ENCODE data around the gene NTSR1.

The NTSR1 gene

DNA sequence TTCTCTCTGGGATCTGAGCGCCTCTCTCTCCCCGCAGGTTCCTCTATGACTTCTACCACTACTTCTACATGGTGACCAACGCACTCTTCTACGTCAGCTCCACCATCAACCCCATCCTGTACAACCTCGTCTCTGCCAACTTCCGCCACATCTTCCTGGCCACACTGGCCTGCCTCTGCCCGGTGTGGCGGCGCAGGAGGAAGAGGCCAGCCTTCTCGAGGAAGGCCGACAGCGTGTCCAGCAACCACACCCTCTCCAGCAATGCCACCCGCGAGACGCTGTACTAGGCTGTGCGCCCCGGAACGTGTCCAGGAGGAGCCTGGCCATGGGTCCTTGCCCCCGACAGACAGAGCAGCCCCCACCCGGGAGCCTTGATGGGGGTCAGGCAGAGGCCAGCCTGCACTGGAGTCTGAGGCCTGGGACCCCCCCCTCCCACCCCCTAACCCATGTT lies 51.4 kb downstream of the NTSR1 start:
- no peak for DNase-seq

GRCh38 chr20:62760471-62760855 lies 51.8 kb downstream of the NTSR1 start:
- DNase-seq = no peak

GRCh38 chr20:62760856-62761758 lies 52.5 kb downstream of the NTSR1 start:
- DNase-seq = no peak

DNA sequence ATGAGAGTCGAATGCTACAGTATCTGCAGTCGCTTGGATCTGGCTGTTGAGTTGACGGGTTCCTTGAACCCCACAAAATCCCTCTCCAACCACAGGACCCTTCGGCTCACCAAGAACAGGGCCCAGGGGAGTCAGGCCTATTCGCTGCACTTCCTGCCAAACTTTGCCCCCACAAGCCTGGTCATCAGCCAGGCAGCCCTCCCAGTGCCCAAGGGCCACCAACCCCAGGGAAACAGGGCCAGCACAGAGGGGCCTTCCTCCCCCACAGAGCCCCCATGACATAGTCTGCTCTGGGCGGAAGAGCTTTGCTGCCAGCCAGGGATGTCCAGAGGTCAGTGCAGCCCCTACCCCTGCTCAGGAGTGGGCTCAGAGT lies 53.1 kb downstream of the NTSR1 start:
- no peak for DNase-seq

DNA sequence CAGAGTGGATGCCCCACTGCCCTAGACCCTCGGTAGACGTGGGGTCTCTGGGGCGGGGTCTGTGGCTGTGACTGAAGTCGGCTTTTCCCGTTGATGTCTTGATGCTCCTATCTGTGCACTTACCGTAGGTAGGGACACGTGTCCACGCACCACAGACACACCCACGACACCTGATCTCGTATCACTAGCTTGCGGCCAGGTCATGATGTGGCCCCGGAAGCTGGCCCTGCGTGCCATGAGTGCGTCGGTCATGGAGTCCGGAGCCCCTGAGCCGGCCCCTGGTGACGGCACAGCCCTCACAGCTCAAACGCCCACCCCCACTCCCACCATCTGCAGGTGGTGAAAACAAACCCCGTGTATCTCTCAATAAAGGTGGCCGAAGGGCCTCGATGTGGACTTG lies 53.7 kb downstream of the NTSR1 start:
- DNase-seq = no peak

DNA sequence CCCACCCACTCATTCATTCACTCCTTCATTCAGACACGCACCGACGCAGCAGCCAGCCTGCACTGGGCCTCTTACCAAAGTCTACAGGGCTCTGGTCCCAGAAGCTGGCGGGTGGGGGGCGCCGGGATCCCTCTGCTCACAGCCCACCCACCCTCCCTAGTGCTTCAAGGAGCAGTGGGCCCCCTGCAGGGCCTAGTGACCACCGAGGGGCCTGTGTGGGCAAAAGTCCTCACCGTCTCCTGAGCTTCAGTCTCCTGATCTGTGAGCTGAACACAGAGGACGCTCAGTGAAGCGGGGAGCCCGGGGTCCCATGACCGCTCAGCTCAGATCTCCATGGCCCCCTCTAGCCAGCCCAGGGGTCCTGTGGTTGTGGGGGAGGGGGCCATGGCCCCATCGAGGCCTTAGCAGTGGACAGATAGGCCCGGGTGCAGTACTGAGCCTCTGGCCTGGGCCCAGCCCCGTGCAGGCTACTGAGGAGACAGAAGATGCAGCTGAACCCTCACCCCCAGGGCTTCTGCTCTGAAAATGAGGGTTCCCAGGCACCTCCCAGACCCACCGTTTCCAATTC lies 54.2 kb downstream of the NTSR1 start:
- DNase-seq = no peak

GRCh38 chr20:62763404-62763803 lies 54.8 kb downstream of the NTSR1 start:
- no peak for DNase-seq

GRCh38 chr20:62764156-62764935 lies 55.7 kb downstream of the NTSR1 start:
- DNase-seq = no peak

DNA sequence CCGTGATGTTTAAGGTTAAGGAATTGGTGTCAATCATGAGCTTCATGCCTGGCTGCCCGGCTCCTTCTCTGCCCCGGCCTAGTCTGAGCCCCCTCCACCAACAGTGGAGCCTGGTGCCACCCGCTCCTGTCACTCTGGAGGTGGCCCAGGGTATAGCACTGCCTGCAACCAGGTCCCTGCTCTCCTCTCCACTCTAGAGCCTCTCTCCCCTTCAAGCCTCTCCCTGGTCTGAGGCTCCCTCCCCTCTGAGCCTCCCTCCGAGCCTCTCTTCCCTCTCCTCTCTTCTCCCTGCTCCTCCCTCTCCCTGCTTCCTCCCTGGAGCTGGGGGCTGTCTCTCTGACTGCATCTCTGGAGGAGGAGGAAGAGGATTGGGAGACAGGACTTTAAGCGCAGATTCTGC lies 56.4 kb downstream of the NTSR1 start:
- no peak for DNase-seq

DNA sequence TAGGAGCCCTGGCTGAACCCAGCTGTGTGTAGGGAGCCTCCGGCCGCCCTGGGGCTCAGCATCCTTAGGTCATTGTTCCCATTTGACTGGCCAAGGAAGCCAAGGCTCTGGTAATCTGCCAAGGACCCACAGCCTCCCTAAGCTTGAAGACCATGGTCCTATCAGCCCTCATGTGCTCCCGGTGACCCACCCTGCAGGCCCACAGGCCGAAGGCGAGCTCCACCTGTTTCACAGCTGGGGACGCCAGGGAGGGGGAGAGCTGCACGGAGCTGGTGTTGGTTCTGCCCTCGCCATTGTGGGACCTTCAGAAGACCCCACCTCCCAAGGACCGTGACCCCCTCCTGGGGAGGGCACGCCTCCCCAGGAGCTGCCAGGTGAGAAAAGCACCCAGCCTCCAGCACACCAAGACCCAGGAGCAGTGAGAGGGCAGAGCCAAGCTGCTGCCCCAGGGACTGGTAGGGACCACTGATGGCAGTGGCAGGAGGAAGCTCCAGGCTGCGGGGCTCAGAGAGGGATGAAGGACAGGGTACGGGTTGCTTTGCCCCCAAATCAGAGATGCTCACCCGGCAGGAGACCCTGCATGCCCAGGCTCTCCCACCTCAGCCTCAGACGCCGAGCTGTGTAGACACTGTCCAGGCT lies 56.9 kb downstream of the NTSR1 start:
- no peak for DNase-seq

- no peak for DNase-seq
These were observed 57.4 kb downstream of the NTSR1 start for GRCh38 chr20:62766071-62766450.

DNA sequence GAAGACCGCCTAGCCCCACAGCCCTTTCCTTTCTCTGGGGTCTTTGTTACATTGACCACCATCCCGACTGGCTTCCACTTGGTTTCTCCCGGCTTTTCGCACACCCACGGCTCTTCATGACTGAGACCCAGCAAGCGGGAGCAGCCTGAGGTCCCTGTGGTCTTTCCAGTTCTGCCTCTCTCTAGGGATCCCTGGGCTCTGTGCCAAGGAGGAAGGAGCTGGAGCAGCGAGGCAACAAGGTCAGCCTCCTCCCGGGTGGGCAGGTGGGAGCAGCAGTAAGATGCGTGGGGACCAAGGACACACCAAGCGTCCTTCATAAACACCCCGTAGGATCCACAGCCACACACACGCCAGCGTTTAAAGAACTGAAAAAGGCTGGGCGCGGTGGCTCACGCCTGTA lies 58.1 kb downstream of the NTSR1 start:
- DNase-seq = no peak

GRCh38 chr20:62768234-62768546 lies 59.6 kb downstream of the NTSR1 start:
- no peak for DNase-seq

GRCh38 chr20:62768551-62769287 lies 60.1 kb downstream of the NTSR1 start:
- DNase-seq = no peak

DNA sequence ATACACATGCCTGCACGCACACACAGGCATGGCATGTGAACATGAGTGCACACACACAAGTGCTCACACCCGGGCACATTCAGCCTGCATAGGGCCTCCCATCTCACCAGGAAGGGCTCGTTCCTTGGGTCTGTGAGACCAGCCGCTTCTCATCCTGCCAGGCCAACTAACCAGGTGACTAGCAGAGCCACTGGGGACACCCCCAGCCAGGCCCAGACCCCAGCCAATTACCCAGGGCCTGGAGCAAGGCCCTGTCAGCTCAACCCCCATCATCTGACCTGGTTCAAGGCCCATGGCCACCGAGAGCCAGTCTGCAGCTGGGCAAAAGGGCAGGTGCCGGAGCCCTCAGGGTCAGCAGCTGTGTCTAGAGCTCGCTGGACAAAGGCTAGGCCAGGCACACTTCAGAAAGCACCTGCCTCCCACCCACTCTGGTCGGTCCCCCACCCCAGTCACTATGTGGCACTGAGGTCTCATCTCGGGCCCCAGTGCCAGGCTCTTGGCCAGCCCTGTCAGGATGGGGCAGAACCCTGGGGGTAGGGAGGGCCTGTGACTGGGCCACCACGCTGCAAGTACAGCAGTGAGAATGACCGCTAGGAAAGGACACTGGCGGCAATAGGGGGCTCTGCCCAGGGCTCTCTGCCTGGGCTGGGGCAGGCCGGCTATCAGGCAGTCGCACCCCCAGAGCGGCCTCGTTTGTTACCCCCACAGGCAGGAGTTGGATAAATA lies 60.9 kb downstream of the NTSR1 start:
- DNase-seq = no peak

DNA sequence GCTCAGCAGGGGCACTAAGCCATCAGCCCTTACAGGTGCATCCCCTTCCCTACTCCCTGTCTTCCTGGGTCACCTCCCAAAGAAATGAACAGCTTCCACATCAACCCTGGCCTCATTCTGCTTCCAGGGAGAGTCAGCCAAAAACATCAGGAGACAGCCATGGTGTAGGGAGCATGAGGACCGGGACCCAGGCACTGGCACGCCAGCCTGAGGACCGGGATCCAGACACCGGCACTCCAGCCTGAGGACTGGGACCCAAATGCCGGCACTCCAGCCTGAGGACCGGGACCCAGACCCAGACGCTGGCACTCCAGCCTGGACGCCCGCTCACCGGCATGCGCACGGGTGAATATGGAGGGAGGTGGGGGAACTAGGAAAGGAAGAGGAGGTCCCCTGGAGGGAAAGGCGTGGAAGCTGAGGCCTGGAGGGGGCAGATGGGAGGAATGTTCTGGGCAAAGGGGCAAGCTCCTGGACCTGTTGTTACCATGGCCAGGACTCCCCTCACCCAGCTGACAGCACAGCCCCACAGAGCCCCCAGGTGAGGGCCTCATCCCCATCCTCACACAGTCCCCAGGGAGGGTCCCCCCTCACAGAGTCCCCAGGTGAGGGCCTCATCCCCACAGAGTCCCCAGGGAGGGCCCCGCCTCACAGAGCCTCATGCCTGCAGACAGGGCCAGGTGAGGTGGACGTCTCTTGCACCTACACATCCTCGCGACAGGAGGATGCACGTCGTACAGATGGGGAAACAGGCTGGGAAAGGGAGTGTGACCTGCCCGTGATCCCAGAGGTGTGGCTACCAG lies 61.7 kb downstream of the NTSR1 start:
- no peak for DNase-seq

DNA sequence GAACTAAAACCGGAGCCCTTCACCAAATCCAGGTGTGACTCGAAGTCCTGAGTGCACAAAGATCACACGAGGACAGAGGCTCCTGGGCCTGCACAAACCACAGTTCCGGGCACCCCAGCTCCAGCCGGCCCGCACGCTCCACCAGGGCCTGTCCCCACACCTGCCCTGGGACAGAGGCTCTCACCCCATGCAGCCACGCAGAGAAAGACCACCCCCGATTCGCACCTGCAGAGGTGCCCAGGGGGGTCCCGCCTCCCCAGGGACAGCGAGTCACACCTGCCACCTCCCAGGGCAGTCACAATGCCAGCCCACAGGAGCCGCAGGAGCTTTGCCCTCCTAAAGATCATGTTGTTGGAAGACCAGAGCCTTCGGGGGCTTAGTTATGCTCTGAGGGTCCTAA lies 62.3 kb downstream of the NTSR1 start:
- no peak for DNase-seq

DNA sequence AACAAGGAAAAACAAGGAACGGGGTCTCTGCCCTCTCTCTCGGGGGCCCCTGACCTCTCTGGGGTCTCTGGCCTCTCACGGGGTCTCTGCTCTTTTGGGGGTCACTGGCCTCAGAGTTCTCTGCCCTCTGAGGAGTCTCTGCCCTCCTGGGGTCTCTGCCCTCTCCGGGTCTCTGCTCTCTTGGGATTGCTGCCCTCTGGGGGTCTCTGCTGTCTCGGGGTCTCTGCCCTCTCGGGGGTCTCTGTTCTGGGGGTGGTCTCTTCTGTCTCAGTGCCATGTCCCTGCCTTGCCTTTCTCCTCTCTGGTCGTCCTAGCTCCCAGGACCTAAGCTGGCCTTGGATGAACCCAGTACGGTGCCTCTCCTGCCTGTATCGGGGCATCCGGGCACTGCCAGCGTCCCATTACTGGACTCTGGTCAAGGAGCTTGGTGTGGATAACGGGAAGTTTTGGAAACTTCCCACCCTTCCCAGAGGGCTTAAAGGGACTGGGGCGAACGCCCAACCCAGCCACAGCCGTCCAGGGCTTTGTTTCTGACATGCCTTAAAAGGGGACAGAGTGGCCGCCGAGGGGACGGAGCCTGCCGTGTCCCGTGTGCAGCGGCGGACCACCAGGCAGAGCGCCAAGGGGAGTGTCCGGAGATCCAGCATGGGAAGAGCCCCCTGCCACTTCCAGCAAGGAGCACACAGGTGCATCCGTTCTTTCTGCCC lies 62.9 kb downstream of the NTSR1 start:
- DNase-seq = no peak

DNA sequence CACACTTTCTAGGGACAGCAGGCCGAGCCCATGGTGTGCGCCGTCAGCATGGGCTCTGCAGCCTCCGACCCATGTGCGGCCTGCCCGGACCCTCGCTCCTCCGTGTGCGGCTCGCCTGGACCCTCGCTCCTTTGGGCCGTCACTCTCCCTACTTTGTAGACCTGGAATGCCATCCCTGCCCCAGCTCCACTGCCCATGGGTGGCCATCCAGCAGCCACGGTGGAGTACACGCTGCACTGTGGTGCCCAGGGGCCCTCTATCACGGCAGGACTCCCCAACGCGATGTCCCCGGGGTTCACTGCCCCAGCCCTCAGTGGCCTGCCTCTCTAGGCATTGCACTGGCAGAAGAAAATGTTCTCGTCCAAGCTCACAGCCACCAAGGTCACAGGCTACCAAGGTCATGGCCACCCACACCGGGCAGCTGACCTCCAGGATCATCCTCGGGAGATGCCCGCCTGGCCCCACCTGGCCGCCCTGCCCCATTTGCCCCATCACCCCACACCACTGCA lies 63.5 kb downstream of the NTSR1 start:
- no peak for DNase-seq

GRCh38 chr20:62772619-62772989 lies 64.0 kb downstream of the NTSR1 start:
- DNase-seq = no peak
